GM12864 (cell line): ENCODE measurements around the gene TMEM26.

Experiments
- DNase-seq: peaks from one replicate; pipeline ENCODE4 v3.0.0-alpha.2; 2011; ENCODE audit warnings: low read depth
- H3K4me3 ChIP-seq: 2 replicates; pipeline ENCODE4 v1.5.1; 2011; ENCODE audit warnings: mild to moderate bottlenecking, low read depth, low read length, control low read depth
- TF ChIP-seq, protein P1 (sequence below): IDR thresholded peaks from 2 replicates; pipeline ENCODE4 v1.5.1; 2011; ENCODE audit warnings: low read depth, mild to moderate bottlenecking, moderate library complexity, low read length, control low read depth, inconsistent platforms; ENCODE audit errors: missing control alignments

The TMEM26 gene

DNA sequence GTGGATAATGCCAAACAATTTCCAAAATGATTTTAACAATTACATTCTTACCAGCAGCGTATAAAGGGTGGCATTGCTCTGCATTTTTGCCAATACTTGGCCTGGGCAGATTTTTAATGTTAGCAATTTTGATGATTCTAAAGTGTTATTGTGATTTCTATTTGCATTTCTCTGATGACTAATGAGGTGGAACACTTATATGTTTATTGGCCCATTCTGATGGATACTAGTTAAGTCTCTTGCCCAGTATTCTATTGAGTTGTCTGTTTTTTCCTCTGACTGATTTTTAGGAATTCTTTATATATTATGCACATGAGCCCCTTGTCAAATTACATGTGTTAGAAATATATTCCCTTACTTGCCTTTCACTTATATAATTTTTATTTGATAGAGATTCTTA, 86.8 kb downstream of the TMEM26 start:
- H3K4me3 ChIP-seq, result no peak overlapping the region
- TF ChIP-seq, protein P1, sequence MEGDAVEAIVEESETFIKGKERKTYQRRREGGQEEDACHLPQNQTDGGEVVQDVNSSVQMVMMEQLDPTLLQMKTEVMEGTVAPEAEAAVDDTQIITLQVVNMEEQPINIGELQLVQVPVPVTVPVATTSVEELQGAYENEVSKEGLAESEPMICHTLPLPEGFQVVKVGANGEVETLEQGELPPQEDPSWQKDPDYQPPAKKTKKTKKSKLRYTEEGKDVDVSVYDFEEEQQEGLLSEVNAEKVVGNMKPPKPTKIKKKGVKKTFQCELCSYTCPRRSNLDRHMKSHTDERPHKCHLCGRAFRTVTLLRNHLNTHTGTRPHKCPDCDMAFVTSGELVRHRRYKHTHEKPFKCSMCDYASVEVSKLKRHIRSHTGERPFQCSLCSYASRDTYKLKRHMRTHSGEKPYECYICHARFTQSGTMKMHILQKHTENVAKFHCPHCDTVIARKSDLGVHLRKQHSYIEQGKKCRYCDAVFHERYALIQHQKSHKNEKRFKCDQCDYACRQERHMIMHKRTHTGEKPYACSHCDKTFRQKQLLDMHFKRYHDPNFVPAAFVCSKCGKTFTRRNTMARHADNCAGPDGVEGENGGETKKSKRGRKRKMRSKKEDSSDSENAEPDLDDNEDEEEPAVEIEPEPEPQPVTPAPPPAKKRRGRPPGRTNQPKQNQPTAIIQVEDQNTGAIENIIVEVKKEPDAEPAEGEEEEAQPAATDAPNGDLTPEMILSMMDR, result no peak
- no peak for DNase-seq

DNA sequence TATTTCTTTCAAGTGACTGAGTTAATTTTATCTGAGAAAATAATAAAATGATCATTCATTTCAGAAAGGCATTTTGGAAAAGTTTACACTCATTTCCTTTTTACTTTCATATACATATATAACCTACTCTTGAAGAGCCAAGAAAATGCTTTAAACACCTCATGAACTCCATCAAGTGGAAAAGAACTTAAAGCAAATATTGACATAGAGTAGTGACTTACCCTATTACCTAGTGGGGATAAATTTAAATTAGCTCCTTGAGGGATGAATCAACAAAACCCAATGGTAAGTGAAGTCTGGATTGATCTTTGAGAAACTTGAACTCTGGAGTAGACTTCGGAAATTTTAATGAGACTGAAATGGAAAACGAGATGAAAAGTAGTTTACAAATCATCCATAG, 88.6 kb downstream of the TMEM26 start:
- DNase-seq, result no peak
- TF ChIP-seq, protein P1, result no peak
- no peak overlapping the region for H3K4me3 ChIP-seq

DNA sequence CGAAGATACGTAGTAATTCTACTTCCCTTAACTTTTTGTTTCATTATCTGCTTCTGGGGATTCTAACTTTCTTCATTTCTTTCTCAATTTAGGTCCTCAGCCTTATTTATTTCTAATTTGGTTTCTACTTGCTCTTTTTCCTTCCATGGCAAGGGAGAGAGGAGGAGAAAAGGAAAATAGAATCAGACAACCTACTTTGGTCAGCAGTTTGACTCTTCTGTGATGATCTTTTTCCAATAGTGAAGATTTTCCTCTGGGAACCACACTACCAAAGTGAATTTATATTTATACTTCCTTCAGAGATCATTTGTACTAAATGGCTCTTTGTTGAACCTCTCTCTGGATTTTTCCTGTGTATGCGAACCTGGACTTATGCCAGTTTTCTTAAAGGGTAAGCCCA, 90.2 kb downstream of the TMEM26 start:
- TF ChIP-seq, protein P1, result no peak
- no peak for DNase-seq
- H3K4me3 ChIP-seq, result no peak overlapping the region

DNA sequence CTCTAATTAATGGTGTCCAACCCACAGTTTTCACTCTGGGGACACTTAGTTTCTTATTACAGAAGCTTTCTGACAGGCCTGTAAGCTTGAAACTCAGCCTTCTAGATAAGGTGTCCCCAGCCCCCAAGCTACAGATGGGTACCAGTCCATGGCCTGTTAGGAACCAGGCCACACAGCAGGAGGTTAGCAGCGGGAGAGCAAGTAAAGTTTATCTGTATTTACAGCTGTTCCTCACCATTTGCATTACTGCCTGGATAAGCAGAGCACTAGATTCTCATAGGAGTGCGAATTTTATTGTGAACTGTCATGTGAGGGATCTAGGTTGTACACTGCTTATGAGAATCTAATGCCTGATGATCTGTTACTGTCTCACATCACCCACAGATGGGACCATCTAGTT, 93.7 kb downstream of the TMEM26 start:
- no peak for DNase-seq
- TF ChIP-seq, protein P1, result no peak
- no peak overlapping the region for H3K4me3 ChIP-seq

DNA sequence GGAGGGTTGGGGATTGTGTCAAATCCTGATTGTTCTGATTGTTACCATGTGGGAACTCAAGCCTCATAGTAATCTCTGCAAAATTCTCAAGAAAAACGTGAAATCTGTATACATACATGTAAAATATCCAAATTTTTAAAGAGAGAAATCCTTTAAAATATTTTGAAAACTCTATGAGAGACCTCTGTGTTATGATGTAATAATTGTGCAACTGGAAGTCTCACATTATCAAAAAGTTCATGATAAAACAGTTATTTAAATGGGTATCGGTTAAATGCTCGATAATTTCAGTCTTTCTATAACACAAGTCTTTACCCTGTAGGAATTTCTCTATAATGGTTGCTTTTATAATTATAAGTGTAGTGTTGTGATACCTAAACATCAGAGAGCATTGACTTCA, 95.5 kb downstream of the TMEM26 start:
- TF ChIP-seq, protein P1, result no peak
- H3K4me3 ChIP-seq, result no peak overlapping the region
- DNase-seq, result no peak
